Gastroesophageal sphincter (tissue), 3 donors: ENCODE measurements around the gene NAGPA.

Experiments
- EP300 ChIP-seq: sonication (generic); formaldehyde crosslinking; IDR thresholded peaks from one replicate; pipeline ENCODE4 v1.6.1; 2017; ENCODE audit warnings: antibody characterized with exemption, mild to moderate bottlenecking
- POLR2A ChIP-seq, 2 donors: fragments of 450-650 bp; IDR thresholded peaks; one replicate each; pipeline ENCODE4 v1.6.1; 2017; ENCODE audit warnings: antibody characterized with exemption in 2 of 2, mild to moderate bottlenecking in 2 of 2, moderate library complexity in 1 of 2
- POLR2AphosphoS5 ChIP-seq: sonication (generic); formaldehyde crosslinking; IDR thresholded peaks from one replicate; pipeline ENCODE4 v1.6.1; 2017; ENCODE audit warnings: antibody characterized with exemption
- TF ChIP-seq, protein P1 (sequence below), 4 experiments: fragments of 200-600 bp in 2 of 4; fragments of 450-650 bp in 2 of 4; sonication (generic) in 1 of 4; IDR thresholded peaks; one replicate each; pipeline ENCODE4 v1.5.1; 2017 to 2019; ENCODE audit warnings: antibody characterized with exemption in 4 of 4, mild to moderate bottlenecking in 2 of 4, moderate library complexity in 2 of 4

DNA sequence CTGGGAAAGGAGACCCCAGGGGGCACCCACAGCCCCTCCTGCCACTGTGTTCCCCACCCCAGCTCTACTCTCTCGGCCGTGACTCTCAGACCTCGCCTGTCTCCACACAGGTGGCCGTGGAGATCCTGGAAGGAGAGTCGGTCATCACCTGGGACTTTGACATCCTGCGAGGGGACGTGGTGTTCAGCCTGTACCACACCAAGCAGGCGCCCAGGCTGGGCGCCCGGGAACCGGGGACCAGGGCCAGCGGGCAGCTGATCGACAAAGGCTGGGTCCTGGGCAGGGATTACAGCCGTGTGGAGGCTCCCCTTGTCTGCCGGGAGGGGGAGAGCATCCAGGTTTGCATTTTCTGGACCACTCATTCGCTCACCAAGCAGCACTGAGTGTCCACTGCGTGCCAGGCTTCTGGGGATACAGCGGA is 25.4 kb downstream of the NAGPA start:
- TF ChIP-seq, protein P1, sequence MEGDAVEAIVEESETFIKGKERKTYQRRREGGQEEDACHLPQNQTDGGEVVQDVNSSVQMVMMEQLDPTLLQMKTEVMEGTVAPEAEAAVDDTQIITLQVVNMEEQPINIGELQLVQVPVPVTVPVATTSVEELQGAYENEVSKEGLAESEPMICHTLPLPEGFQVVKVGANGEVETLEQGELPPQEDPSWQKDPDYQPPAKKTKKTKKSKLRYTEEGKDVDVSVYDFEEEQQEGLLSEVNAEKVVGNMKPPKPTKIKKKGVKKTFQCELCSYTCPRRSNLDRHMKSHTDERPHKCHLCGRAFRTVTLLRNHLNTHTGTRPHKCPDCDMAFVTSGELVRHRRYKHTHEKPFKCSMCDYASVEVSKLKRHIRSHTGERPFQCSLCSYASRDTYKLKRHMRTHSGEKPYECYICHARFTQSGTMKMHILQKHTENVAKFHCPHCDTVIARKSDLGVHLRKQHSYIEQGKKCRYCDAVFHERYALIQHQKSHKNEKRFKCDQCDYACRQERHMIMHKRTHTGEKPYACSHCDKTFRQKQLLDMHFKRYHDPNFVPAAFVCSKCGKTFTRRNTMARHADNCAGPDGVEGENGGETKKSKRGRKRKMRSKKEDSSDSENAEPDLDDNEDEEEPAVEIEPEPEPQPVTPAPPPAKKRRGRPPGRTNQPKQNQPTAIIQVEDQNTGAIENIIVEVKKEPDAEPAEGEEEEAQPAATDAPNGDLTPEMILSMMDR (IDR thresholded peaks at IDR 0.05), result no peak
- TF ChIP-seq EP300 (no peak), POLR2AphosphoS5 (no peak), POLR2A (IDR thresholded peaks at IDR 0.05) (no peak)
